Endothelial cell of hepatic sinusoid (primary cell): ENCODE measurements around the gene PLEKHD1.
"Not testable (repeated sequence)": the region's sequence is repeated elsewhere in the genome, so short reads cannot be mapped to it uniquely, and the experiment has no call there.

ENCODE experiments used
- in situ Hi-C: cut with HindIII; loops from 2 replicates; pipeline ENCODE4 v1.10.0; 2017; ENCODE audit warnings: low sequenced_read_pairs

The PLEKHD1 gene

DNA sequence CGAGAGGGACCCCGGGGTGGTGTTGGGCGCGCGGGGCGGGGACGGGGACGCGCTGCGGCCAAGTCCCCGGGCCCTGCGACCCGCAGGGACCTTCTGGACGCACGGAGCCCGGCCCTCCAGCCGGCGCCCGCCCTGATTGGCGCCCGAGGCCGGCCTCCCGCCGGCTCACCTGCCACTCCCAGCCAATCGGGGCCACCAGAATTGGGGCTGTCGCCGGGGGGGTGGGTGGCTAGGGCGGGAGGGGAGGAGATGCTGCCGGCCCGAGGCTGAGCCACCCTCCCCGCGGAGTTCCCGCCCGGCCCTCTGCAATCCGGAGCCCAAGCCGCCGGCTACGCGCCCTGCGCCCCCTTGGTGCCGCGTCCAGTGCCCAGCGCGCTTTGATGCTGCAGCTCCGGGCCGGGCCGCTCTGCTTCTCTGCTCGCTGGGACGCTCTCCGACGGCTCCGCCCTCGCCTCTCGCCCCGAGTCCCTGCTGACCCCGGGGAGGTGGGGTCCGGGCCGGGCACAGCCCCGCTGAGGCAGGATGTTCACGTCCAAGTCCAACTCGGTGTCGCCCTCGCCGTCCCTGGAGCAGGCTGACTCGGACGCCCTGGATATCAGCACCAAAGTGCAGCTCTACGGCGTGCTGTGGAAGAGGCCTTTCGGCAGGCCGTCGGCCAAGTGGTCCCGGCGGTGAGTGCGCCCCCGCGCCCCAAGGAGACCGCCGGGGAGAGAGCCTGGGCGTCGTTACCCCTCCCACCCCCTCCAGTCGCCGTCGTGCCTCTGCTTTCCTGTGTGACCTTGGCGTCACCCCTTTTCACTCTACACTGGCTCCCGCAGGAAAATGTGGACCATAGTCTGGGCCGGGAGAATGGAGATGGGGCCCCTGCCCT lies at the start of gene PLEKHD1:
TSS of gene PLEKHD1 (plus strand) at position 285 of the 871 bp plus-strand sequence. CDS start at position 523, 238 bp downstream.
- in situ Hi-C loops: no loop called here

DNA sequence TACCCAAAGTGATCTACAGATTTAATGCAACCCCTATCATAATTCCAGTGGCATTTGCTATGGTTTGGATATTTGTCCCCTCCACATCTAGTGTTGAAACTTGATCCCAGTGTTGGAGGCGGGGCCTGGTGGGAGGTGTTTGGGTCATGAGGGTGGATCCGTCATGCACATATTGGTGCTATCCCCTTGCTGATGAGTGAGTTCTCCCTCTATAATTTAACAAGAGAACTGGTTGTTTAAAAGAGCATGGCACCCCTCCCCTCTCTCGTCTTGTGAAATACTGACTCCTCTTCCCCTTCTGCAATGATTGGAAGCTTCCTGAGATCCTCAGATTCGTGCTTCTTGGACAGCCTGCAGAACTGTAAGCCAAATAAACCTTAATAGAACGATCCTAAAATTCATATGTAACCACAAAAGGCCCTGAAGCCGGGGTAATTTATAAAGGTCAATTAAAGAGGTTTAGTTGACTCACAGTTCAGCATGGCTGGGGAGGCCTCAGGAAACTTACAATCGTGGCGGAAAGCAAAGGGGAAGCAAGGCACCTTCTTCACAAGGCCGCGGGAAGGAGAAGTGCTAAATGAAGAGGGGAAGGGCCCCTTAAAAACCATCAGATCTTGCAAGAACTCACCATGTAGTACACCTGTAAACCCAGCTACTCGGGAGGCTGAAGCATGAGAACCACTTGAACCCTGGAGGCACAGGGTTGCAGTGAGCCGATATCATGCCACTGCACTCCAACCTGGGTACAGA lies 44.8 kb upstream of the PLEKHD1 start:
- in situ Hi-C loops: loop anchor here (5.0 kb wide), 2 partner anchors 77 to 192 kb away; no protein-coding TSS in a partner anchor

DNA sequence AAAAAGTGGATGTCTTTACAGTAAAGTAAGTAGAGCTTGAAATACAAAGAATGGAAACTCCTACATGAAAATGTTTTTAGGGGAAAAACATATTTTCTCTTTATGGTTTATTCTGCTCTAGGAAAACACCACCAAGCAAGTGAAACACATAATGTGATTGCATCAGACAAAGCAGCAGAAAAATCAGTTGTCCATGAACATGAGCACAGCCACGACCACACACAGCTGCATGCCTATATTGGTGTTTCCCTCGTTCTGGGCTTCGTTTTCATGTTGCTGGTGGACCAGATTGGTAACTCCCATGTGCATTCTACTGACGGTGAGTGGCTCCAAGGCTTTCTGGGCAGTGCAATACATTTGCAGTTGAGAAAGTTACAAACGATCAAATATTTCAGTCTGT lies 42.6 kb upstream of the PLEKHD1 start:
- in situ Hi-C loops: loop anchor here (5.0 kb wide), 2 partner anchors 80 to 195 kb away; no protein-coding TSS in a partner anchor

DNA sequence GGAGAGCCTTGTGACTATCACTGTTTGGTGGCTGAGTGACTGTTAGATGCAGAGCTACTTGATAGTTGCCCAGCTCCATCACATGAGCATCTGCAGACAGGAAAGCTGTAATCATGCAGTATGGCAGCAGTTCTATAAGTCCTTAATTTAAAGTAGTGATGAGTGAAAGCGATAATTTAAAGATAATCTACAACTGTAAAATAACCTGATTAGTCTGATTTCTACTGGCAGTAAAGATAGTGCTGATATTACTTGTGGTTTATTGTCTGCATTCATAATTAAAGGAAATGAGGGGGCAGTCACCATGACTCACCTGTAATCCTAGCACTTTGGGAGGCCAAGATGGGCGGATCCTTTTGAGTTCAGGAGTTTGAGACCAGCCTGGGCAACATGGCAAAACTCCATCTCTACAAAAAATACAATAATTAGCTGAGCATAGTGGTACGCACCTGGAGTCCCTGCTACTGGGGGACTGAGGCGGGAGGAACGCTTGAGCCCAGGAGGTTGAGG lies 41.2 kb upstream of the PLEKHD1 start:
- in situ Hi-C loops: loop anchor here (5.0 kb wide), 2 partner anchors 81 to 196 kb away; no protein-coding TSS in a partner anchor

DNA sequence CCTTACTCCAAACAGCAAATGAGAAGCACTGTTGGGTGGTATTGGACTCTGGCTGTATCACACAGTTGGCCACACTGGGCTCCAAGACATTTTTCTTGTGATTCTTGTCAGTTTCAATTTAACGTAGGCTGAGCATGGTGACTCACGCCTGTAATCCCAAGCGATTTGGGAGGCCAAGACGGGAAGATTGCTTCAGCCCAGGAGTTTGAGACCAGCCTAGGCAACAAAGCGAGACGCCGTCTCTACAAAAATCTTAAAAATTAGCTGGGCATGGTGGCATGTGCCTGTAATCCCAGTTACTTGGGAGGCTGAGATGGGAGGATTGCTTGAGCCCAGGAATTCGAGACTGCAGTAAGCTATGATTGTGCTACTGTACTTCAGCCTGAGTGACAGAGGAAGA lies 35.3 kb upstream of the PLEKHD1 start:
- in situ Hi-C loops: no loop called here

DNA sequence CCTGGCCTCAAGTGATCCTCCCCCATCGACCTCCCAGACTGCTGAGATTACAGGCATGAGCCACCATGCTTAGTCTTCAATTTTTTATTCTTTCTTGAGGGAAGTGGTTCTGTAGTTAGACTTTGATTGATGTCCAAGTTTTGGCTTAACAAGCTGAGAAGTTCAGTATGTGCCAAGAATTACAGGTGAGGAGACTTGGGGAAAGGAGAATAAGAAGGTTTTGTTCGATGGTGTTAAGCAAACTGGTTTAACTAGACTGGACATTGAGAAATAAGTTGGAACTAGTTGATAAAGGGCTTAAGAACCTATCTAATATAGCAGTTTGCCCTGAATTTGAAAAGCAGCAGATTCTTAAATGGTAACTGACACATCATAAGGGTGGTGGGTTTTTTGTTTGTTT lies 32.6 kb upstream of the PLEKHD1 start:
- in situ Hi-C loops: no loop called here

DNA sequence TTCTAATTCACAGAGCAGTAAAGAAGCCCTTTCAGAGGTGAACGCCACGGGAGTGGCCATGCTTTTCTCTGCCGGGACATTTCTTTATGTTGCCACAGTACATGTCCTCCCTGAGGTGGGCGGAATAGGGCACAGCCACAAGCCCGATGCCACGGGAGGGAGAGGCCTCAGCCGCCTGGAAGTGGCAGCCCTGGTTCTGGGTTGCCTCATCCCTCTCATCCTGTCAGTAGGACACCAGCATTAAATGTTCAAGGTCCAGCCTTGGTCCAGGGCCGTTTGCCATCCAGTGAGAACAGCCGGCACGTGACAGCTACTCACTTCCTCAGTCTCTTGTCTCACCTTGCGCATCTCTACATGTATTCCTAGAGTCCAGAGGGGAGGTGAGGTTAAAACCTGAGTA lies 26.2 kb upstream of the PLEKHD1 start:
- in situ Hi-C loops: no loop called here

DNA sequence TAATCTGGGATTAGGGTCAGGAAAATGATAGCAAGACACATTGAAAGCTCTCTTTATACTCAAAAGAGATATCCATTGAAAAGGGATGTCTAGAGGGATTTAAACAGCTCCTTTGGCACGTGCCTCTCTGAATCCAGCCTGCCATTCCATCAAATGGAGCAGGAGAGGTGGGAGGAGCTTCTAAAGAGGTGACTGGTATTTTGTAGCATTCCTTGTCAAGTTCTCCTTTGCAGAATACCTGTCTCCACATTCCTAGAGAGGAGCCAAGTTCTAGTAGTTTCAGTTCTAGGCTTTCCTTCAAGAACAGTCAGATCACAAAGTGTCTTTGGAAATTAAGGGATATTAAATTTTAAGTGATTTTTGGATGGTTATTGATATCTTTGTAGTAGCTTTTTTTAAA lies 25.4 kb upstream of the PLEKHD1 start:
- in situ Hi-C loops: no loop called here

DNA sequence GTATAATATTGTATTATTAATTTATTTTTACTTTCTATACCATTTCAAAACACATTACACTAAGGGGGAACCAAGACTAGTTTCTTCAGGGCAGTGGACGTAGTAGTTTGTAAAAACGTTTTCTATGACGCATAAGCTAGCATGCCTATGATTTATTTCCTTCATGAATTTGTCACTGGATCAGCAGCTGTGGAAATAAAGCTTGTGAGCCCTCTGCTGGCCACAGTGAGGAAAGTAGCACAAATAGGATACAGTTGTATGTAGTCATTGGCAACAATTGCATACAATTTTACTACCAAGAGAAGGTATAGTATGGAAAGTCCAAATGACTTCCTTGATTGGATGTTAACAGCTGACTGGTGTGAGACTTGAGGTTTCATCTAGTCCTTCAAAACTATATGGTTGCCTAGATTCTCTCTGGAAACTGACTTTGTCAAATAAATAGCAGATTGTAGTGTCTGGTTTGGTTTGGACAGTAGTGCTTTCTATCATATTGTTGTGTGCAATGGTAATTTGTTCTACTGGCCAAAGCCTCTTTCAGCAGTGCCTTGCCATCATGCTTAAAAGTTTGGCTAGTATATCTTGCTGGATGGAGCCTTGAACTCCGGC lies 24.3 kb upstream of the PLEKHD1 start:
- in situ Hi-C loops: loop anchor here (5.0 kb wide), 1 partner anchor 63 kb away; the partner anchor contains the start of genes ERH and SLC39A9

DNA sequence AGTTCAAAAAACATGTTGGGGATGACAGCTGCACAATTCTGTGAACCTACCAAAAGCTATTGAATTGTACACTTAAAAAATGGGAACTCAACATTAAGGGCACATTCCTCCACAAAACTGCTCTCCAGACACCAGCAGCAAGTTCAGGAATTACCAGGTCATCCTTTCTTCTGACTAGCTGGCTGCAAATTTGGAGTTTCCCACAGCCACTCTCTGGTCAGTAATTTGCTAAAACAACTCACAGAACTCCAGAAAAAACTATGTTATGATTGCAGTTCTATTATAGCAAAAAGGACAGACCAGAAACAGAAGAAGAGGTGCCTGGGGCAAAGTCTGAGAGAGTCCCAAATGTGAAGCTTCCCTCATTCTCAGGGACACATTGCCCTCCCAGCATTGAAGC lies 20.1 kb upstream of the PLEKHD1 start:
- in situ Hi-C loops: loop anchor here (5.0 kb wide), 1 partner anchor 67 kb away; the partner anchor contains the start of genes ERH and SLC39A9

DNA sequence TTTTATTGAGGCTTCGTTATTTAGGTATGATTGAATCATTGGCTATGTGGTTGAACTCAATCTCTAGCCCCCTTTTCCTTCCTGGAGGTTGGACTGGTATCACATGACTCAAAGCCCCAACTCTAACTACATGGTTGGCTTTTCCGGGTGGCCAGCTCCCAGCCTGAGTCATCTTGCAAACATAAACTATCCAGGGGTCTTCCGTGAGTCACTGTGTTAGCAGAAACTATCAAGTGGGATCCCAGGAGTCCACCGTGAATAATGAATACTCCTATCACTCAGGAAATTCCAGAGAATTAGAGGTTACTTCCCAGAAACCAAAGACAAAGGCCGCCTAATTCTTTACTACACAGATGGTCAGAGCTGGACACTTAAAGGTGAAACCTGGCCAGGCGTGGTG lies 19.7 kb upstream of the PLEKHD1 start:
- in situ Hi-C loops: loop anchor here (5.0 kb wide), 1 partner anchor 68 kb away; the partner anchor contains the start of genes ERH and SLC39A9

DNA sequence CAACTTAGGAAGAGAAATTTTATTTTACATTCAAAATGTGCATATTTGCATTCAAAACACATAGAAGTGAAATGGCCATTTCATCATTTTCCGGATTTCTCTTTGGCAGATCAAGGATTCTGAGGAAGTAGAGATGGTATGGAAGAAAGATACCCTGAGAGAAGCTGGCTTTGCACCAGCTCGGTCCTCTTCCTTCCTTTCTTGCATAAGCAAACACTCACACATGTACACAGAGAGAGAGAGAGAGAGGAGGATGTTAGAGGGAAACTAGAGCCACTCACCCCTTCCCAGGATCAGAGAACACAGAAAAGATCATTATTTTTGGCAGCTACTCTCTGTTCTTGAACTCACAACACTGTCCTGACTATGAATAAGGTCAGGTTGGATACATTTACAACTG lies 15.6 kb upstream of the PLEKHD1 start:
- in situ Hi-C loops: no loop called here

DNA sequence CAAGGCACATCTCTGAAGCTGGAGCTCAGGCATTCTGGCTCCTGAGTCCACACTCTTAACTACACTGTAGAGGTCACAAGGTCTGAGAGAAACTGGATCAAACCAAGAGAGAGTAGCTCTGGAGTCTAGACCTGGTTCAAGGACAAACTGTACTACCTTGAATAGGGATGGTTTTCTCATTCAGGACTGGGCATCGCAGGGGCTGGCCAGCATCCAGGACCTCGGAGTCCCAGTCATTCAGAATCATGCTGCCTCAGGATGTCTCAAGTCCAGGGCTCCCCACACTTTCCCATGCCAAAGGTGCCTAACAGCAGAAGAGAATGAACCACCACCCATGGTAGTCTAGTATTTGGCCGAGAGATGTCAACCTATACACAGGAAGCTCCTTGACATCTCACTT lies 13.1 kb upstream of the PLEKHD1 start:
- in situ Hi-C loops: no loop called here

DNA sequence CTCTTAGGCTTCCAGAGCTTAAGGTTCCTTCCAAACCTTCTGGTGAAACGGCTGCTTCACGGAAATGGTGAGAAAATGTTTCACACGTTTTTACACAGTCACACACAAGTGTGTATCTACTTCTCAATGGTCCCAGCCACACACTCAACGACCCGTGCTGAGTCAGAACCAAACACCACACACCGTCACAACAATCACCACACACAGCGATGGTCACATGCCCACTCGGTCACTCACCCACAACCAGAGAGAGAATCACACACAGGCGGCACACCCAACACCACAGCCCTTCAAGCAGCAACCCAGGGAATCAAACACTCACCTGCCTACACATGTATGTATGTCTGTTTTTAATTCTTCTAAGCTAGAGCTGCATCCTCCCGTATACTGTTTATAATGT lies 12.6 kb upstream of the PLEKHD1 start:
- in situ Hi-C loops: no loop called here

DNA sequence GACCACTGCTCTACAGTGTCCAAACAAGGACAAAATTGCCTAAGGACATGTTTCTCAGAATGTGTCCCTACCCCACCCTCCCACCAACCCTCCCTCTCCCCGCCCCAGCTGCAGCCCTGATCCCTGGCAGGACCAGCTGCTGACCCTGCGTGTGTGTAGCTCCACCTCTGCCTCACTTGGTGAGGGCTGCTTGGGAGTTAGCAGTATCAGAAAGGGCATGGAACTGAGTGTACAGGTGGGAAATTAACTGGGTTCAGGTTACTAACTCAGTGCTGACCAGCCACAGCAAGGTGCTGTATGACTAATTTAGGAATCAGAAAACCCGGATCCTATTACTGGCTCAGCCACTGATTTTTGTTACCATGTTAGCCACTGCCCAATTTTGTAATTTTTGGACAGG lies 11.3 kb upstream of the PLEKHD1 start:
- in situ Hi-C loops: no loop called here

DNA sequence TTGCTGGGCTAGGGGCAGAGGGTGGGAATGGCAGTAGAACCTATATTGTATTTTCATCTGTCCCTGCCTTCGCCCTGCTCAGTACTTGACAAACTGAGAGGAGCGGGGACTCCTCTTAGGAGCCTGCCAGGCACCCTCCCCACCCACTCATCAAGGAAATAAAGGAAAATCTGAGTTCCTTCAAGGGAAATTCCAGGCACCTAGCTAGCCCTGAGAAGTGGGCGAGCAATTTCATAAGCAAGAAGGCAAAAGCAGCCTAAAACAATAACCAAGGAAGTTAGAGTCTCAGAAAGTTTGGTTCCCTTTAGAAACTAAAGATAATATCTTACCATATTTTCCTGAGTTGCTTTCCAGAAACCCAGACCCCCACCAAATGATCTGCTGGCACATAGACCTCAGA lies 10.6 kb upstream of the PLEKHD1 start:
- in situ Hi-C loops: no loop called here

DNA sequence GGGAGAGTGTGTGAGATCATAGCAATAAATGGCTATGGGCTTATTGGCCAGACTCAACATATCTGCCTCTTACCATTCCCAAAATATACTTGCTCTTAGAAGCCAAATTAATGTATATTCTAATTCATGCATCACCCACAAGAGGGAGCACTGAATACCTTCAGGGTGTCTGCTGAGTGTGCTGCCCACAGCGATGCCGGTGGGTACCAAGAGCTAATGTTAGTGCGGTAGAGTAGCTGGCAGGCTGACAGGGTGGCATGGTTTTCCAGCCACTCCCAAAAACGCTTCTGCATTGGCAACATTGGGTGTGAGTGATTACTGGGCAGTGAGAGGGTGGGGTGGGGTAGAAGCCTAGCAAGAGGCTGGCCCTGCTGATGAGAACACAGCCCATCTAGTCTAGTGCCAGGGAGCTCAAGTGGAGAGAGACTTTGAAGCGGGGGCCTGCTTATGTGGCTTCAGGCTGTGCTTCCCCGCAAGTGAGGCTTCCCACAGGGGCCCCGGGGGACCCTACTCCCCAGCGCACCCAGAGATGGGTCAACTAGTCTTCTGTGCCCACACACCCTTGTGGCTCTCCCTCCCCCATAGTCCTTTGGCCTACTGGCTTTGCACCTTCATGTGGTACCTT lies 9.2 kb upstream of the PLEKHD1 start:
- in situ Hi-C loops: no loop called here

DNA sequence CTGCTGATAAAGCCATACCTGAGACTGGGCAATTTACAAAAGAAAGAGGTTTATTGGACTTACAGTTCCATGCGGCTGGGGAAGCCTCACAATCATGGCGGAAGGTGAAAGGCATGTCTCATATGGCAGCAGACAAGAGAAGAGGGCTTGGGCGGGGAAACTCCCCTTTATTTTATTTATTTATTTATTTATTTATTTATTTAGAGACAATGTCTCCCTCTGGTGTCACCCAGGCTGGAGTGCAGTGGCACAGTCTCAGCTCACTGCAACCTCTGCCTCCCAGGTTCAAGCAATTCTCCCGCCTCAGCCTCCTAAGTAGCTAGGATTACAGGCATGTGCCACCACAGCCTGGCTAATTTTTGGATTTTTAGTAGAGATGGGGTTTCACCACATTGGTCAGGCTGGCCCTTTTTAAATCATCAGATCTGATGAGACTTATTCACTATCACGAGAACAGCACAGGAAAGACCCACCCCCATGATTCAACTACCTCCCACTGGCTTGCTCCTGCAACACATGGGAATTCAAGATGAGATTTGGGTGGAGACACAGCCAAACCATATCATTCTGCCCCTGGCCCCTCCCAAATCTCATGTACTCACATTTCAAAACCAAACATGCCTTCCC lies 7.6 kb upstream of the PLEKHD1 start:
- in situ Hi-C loops: not testable (repeated sequence)

DNA sequence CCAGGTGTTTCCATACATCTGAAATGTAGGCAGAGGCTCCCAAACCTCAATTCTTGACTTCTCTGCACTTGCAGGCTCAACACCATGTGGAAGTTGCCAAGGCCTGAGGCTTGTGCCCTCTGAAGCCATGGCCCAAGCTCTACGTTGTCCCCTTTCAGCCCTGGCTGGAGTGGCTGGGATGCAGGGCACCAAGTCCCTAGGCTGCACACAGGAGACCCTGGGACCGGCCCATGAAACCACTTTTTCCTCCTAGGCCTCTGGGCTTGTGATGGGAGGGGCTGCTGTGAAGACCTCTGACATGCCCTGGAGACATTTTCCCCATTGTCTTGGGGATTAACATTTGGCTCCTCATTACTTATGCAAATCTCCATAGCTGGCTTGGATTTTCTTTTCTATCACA lies 6.5 kb upstream of the PLEKHD1 start:
- in situ Hi-C loops: not testable (repeated sequence)

DNA sequence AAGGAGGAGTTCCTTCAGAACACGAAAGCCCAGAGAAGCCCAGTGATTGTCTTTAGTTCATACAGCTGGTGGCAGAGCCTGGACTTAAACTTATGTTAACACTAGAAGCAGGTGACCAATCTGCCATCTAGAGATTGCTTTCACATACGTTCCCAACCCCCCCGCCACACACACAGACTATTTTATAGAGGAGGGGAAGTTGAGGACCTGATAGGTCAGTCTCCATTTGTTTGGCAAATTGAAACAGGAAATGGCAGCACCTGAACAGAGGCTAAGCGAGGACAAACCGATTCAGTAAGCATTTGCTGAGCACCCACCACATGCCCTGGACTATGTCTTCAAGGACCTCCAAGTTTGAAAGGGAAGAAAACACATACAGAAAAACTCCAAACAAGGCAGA lies 4.8 kb upstream of the PLEKHD1 start:
- in situ Hi-C loops: no loop called here
